ENCODE measurements around the gene DEF6. TPM values are rescaled to one million over a fixed set of nuclear protein-coding genes. Genes with fewer than 3 reads are reported as not detected.

The DEF6 gene
- total RNA-seq, 1 experiment from 2014 or later, result 5.6 TPM

DNA sequence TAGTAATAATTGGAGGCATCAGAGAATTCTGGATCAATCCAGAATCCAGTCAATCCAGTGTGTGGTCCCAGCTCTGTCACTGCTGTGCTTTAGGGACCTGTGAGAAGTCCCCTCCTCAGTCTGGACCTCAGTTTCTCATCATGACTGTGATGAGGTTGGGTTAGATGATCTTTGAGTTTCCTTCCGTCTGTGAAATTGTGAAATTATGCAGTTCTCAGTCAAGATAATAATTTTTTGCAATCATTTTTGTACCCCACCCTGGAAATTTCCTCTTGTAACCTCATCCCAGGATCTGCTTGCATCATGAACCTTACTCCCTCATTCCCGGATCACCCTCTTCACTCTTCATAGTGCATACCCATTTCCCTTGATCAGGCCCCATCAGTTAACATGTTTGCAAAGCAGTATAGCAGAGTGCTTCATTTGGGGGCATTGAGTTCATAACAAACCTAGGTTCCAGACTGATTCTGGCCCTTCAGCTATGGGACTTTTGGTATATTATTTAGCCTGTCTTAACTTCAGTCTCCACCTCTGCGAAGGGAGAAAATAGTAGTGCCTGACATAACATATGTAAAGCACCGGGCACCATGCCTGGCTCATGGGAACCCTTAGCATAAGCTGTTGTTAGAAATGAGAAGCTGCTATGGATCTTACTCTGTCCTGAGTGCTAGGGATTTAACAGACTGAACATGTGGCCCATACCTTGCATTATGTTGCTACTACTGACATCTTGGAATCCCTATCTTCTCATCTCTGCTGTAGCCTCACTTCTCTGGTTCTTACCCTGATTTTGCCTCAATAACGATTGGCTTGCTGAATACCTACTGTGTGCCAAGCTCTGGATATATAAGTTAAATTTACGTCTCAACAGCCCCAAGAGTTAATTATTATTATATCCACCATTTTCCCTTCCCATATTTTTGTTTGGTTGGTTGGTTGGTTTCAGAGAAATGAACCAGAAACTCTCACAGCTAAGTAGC lies 36.7 kb upstream of the DEF6 start:
- Histone ChIP-seq H3K23ac (ENCODE audit: insufficient read length, low read depth, low read length) (no peak overlapping the region), H3K79me2 (ENCODE audit: insufficient read depth, low read length) (no peaks in the 10 kb centered on the region), H4K91ac (ENCODE audit: insufficient read length, low read depth, low read length) (no peak overlapping the region), H2BK120ac (ENCODE audit: low read depth, low read length, poor library complexity, severe bottlenecking) (no peak overlapping the region), H4K5ac (ENCODE audit: insufficient read length, low read depth, low read length) (no peak overlapping the region), H3K27me3 (ENCODE audit: insufficient read depth, low read length) (no peaks in the 10 kb centered on the region), H3K18ac (ENCODE audit: insufficient read length, low read depth, low read length) (peak overlapping the region; percentile 88), H2BK20ac (ENCODE audit: low read depth, low read length, poor library complexity, severe bottlenecking) (no peak overlapping the region), H2BK5ac (ENCODE audit: insufficient read length, low read length) (no peak overlapping the region), H3K9ac (ENCODE audit: extremely low read depth, insufficient read length, low read length) (peak overlapping the region; percentile 78), H4K8ac (replicated peaks; ENCODE audit: insufficient read length, low read depth, low read length) (no peak overlapping the region), H3K4ac (ENCODE audit: low read depth, low read length) (no peak overlapping the region; the same call in 1 of the 2 replicates), H4K20me1 (ENCODE audit: control insufficient read depth, insufficient read depth, insufficient read length) (no peaks in the 10 kb centered on the region), H2BK15ac (ENCODE audit: low read depth, low read length) (no peak overlapping the region), H2AK5ac (ENCODE audit: insufficient read length, low read length) (no peak overlapping the region), H3K56ac (ENCODE audit: insufficient read length, low read depth, low read length) (peak overlapping the region; percentile 4), H2AFZ (ENCODE audit: low read length) (no peak overlapping the region), H2BK12ac (ENCODE audit: insufficient read length, low read depth, low read length) (no peak overlapping the region), H3K4me1 (ENCODE audit: insufficient read depth, low read length) (peaks cover 2% of the 10 kb centered on the region; the same call in 1 of the 2 replicates), H3K14ac (ENCODE audit: insufficient read depth, low read length) (peak overlapping the region; percentile 94; the same call in 1 of the 2 replicates), H3K9me3 (ENCODE audit: control insufficient read depth, low read depth, low read length) (no peaks in the 10 kb centered on the region), H3K79me1 (ENCODE audit: insufficient read depth, low read depth, low read length, poor library complexity, severe bottlenecking) (no peaks in the 10 kb centered on the region), H3K23me2 (ENCODE audit: insufficient read length, low read depth, low read length, poor library complexity, severe bottlenecking) (peaks cover 14% of the 10 kb centered on the region), H3T11ph (ENCODE audit: low read length) (no peak overlapping the region), H3K27ac (ENCODE audit: insufficient read length, low read depth, low read length) (peak overlapping the region; percentile 49), H3K4me2 (ENCODE audit: insufficient read depth, insufficient read length, low read length) (peak overlapping the region; percentile 90)
- H3K27ac Mint-ChIP-seq, result peak overlapping the region; percentile 95 to 99 (median 99)
- no peak for DNase-seq
- H3K4me1 Mint-ChIP-seq, result peaks cover 9 to 10% of the 10 kb centered on the region in 2 experiments
- WGBS (ENCODE audit: extremely low coverage, insufficient read length, low lambda C conversion rate), result no CpG with 5 or more reads among the region's 6 CpGs
- H3K4me3 Mint-ChIP-seq, result peak overlapping the region; percentile 94 to 96
- H3K9me3 Mint-ChIP-seq, result no peaks in the 10 kb centered on the region
- H3K27me3 Mint-ChIP-seq (ENCODE audit: low read depth), result 0 out of 2 replicates have a peak, but pooled peaks cover 2% of the 10 kb centered on the region
- no peaks in the 10 kb centered on the region; a peak in 1 of 7 replicates for H3K36me3 Mint-ChIP-seq (ENCODE audit: insufficient read depth in 1 of 3, low read depth in 3 of 3)
- TF ChIP-seq, protein P1, sequence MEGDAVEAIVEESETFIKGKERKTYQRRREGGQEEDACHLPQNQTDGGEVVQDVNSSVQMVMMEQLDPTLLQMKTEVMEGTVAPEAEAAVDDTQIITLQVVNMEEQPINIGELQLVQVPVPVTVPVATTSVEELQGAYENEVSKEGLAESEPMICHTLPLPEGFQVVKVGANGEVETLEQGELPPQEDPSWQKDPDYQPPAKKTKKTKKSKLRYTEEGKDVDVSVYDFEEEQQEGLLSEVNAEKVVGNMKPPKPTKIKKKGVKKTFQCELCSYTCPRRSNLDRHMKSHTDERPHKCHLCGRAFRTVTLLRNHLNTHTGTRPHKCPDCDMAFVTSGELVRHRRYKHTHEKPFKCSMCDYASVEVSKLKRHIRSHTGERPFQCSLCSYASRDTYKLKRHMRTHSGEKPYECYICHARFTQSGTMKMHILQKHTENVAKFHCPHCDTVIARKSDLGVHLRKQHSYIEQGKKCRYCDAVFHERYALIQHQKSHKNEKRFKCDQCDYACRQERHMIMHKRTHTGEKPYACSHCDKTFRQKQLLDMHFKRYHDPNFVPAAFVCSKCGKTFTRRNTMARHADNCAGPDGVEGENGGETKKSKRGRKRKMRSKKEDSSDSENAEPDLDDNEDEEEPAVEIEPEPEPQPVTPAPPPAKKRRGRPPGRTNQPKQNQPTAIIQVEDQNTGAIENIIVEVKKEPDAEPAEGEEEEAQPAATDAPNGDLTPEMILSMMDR (conservative IDR thresholded peaks at IDR 0.05), result no peak
